Stimulated activated CD8-positive, alpha-beta memory T cell treated with anti-CD3 and anti-CD28 coated beads, Interleukin-7, amount 100 ng/mL, for 24 hours (primary cell): Measurements from ENCODE around the gene PLCL2.

Experiments used
- DNase-seq: peaks from one replicate; pipeline ENCODE4 v3.0.0-alpha.2; 2020; ENCODE audit warnings: low read depth

Gene PLCL2

GRCh38 chr3:16893618-16894200, 9.0 kb downstream of the PLCL2 start:
- no peak for DNase-seq

- DNase-seq = no peak
These were observed 11.4 kb downstream of the PLCL2 start for GRCh38 chr3:16896094-16896627.

- DNase-seq = no peak
These were observed 12.1 kb downstream of the PLCL2 start for GRCh38 chr3:16896820-16897219.

GRCh38 chr3:16897254-16897926, 12.6 kb downstream of the PLCL2 start:
- DNase-seq = no peak

GRCh38 chr3:16898595-16899395, 14.0 kb downstream of the PLCL2 start:
- no peak for DNase-seq

GRCh38 chr3:16899919-16900318, 15.2 kb downstream of the PLCL2 start:
- DNase-seq = no peak

- DNase-seq = no peak
These were observed 16.2 kb downstream of the PLCL2 start for GRCh38 chr3:16900779-16901440.

GRCh38 chr3:16904423-16905417, 20.0 kb downstream of the PLCL2 start:
- DNase-seq = no peak

- DNase-seq = no peak
These were observed 20.9 kb downstream of the PLCL2 start for GRCh38 chr3:16905704-16906103.

GRCh38 chr3:16906682-16907081, 21.9 kb downstream of the PLCL2 start:
- DNase-seq = no peak

- no peak for DNase-seq
These were observed 22.5 kb downstream of the PLCL2 start for GRCh38 chr3:16907243-16907642.

GRCh38 chr3:16908016-16908807, 23.5 kb downstream of the PLCL2 start:
- no peak for DNase-seq

- no peak for DNase-seq
These were observed 24.1 kb downstream of the PLCL2 start for GRCh38 chr3:16908896-16909295.

GRCh38 chr3:16909802-16910201, 25.0 kb downstream of the PLCL2 start:
- no peak for DNase-seq

GRCh38 chr3:16910207-16910606, 25.5 kb downstream of the PLCL2 start:
- DNase-seq = no peak

GRCh38 chr3:16911916-16912315, 27.2 kb downstream of the PLCL2 start:
- no peak for DNase-seq

GRCh38 chr3:16912400-16913263, 27.9 kb downstream of the PLCL2 start:
- no peak for DNase-seq

GRCh38 chr3:16913264-16913580, 28.5 kb downstream of the PLCL2 start:
- DNase-seq = no peak

GRCh38 chr3:16916840-16917239, 32.1 kb downstream of the PLCL2 start:
- DNase-seq = no peak
